Measurements from ENCODE around the gene KCNMA1.

The KCNMA1 gene

GRCh38 chr10:77510695-77511094 lies 126.9 kb downstream of the KCNMA1 start:
- DNase-seq (ENCODE audit: insufficient read length, low spot score) (no peak), FAIRE-seq (no peak)
- no peak for TF ChIP-seq CTCF (IDR thresholded peaks at IDR 0.05; ENCODE audit: insufficient read depth, missing control alignments)

- TF ChIP-seq CTCF (IDR thresholded peaks at IDR 0.05; ENCODE audit: insufficient read depth, missing control alignments) = no peak
- FAIRE-seq (no peak), DNase-seq (ENCODE audit: insufficient read length, low spot score) (no peak)
Measured at GRCh38 chr10:77510294-77510693, 127.3 kb downstream of the KCNMA1 start.

GRCh38 chr10:77509391-77509790 lies 128.2 kb downstream of the KCNMA1 start:
- FAIRE-seq (no peak), DNase-seq (ENCODE audit: insufficient read length, low spot score) (no peak)
- TF ChIP-seq CTCF (IDR thresholded peaks at IDR 0.05; ENCODE audit: insufficient read depth, missing control alignments) = no peak

- FAIRE-seq (no peak), DNase-seq (ENCODE audit: insufficient read length, low spot score) (no peak)
- TF ChIP-seq CTCF (IDR thresholded peaks at IDR 0.05; ENCODE audit: insufficient read depth, missing control alignments) = no peak
Measured at GRCh38 chr10:77507291-77507880, 130.2 kb downstream of the KCNMA1 start.

- no peak for FAIRE-seq
- no peak for DNase-seq (ENCODE audit: insufficient read length, low spot score)
- TF ChIP-seq CTCF (IDR thresholded peaks at IDR 0.05; ENCODE audit: insufficient read depth, missing control alignments) = no peak
Measured at GRCh38 chr10:77506517-77507200, 130.9 kb downstream of the KCNMA1 start.

- DNase-seq (ENCODE audit: insufficient read length, low spot score) (no peak), FAIRE-seq (no peak)
- TF ChIP-seq CTCF (IDR thresholded peaks at IDR 0.05; ENCODE audit: insufficient read depth, missing control alignments) = no peak
Measured at GRCh38 chr10:77505431-77506334, 131.9 kb downstream of the KCNMA1 start.

Measured in D721Med (cell line).